VCaP (cell line): Measurements from ENCODE around the gene SON.

Source experiments
- H3K27ac ChIP-seq: fragments of 450-650 bp; 2 replicates; pipeline ENCODE4 v1.5.1; 2017
- CTCF ChIP-seq: fragments of 450-650 bp; conservative IDR thresholded peaks from 2 replicates; pipeline ENCODE4 v1.5.1; 2017; ENCODE audit warnings: mild to moderate bottlenecking, moderate library complexity

Gene SON

GRCh38 chr21:33546086-33546485 is 3.2 kb downstream of the SON start:
- TF ChIP-seq CTCF, result no peak
- no peak overlapping the region for H3K27ac ChIP-seq

GRCh38 chr21:33549848-33550771 is 7.3 kb downstream of the SON start:
- TF ChIP-seq CTCF, result no peak

DNA sequence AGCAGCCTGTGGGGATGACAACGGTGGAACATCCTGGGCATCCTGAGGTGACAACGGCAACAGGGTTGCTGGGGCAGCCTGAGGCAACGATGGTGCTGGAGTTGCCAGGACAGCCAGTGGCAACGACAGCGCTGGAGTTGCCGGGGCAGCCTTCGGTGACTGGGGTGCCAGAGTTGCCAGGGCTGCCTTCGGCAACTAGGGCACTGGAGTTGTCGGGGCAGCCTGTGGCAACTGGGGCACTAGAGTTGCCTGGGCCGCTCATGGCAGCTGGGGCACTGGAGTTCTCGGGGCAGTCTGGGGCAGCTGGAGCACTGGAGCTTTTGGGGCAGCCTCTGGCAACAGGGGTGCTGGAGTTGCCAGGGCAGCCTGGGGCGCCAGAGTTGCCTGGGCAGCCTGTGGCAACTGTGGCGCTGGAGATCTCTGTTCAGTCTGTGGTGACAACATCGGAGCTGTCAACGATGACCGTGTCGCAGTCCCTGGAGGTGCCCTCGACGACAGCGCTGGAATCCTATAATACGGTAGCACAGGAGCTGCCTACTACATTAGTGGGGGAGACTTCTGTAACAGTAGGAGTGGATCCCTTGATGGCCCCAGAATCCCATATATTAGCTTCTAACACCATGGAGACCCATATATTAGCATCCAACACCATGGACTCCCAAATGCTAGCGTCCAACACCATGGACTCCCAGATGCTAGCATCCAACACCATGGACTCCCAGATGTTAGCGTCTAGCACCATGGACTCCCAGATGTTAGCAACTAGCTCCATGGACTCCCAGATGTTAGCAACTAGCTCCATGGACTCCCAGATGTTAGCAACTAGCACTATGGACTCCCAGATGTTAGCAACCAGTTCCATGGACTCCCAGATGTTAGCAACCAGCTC is 8.2 kb downstream of the SON start:
- no peak overlapping the region for H3K27ac ChIP-seq
- no peak for TF ChIP-seq CTCF

More at GRCh38 chr21:33549848-33550771, 7.3 kb downstream of the SON start:
- H3K27ac ChIP-seq, result no peak overlapping the region

- H3K27ac ChIP-seq, result no peak overlapping the region
- no peak for TF ChIP-seq CTCF
Observed at GRCh38 chr21:33551664-33552063, 8.8 kb downstream of the SON start.

GRCh38 chr21:33552093-33552998 is 9.5 kb downstream of the SON start:
- TF ChIP-seq CTCF, result no peak
- H3K27ac ChIP-seq, result no peak overlapping the region

- no peak overlapping the region for H3K27ac ChIP-seq
- no peak for TF ChIP-seq CTCF
Observed at GRCh38 chr21:33552999-33553598, 10.3 kb downstream of the SON start.
